Measurements from ENCODE around the gene AGTR1.

The AGTR1 gene

DNA sequence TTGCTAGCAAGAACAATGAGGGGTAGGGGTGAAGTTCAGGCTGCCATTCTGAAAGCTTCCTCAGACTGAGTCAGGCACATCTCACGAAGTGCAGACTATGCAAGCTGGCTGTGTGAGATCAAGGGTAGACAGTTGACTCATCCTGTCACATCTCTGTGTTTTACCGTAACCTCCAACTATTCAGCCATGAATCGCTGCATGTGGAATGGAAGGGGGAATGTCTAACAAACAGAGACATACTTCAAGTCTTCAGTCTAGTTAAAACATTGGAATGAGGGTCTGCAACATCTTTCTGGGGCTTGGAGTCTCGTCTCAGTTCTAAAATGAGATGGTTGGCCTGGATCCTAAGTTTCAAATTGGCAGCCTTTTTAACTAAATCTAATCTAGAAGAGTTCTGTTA lies 25.9 kb downstream of the AGTR1 start:
- H4K20me1 ChIP-seq (ENCODE audit: insufficient read depth, low read length): no peaks in the 10 kb centered on the region
- H3K9ac ChIP-seq (ENCODE audit: low read length): no peak overlapping the region
- H3F3A ChIP-seq (ENCODE audit: insufficient read depth, low read length): no peaks in the 10 kb centered on the region
- H3K4me3 ChIP-seq (ENCODE audit: low read depth, low read length, poor library complexity, severe bottlenecking): no peak overlapping the region
- no peak overlapping the region for H3K4me2 ChIP-seq (ENCODE audit: low read length)
- no peaks in the 10 kb centered on the region for H3K4me1 ChIP-seq (ENCODE audit: insufficient read depth, low read length, severe bottlenecking)
- H3K9me2 ChIP-seq (ENCODE audit: low read depth, low read length): no peaks in the 10 kb centered on the region
- H3K36me3 ChIP-seq (ENCODE audit: insufficient read depth, low read length): no peaks in the 10 kb centered on the region
- no peaks in the 10 kb centered on the region for H3K27me3 ChIP-seq (ENCODE audit: insufficient read depth, low read length)
- H3K9me3 ChIP-seq (ENCODE audit: low read length): no peaks in the 10 kb centered on the region
- no peak overlapping the region for H3K27ac ChIP-seq (ENCODE audit: low read depth, low read length, poor library complexity, severe bottlenecking)
- H3K79me2 ChIP-seq (ENCODE audit: insufficient read depth, low read length): no peaks in the 10 kb centered on the region
- H2AFZ ChIP-seq (ENCODE audit: low read length): no peak overlapping the region
- TF ChIP-seq, protein P1, sequence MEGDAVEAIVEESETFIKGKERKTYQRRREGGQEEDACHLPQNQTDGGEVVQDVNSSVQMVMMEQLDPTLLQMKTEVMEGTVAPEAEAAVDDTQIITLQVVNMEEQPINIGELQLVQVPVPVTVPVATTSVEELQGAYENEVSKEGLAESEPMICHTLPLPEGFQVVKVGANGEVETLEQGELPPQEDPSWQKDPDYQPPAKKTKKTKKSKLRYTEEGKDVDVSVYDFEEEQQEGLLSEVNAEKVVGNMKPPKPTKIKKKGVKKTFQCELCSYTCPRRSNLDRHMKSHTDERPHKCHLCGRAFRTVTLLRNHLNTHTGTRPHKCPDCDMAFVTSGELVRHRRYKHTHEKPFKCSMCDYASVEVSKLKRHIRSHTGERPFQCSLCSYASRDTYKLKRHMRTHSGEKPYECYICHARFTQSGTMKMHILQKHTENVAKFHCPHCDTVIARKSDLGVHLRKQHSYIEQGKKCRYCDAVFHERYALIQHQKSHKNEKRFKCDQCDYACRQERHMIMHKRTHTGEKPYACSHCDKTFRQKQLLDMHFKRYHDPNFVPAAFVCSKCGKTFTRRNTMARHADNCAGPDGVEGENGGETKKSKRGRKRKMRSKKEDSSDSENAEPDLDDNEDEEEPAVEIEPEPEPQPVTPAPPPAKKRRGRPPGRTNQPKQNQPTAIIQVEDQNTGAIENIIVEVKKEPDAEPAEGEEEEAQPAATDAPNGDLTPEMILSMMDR (IDR thresholded peaks at IDR 0.05; ENCODE audit: low read length): no peak
- no peak for TF ChIP-seq EZH2 (IDR thresholded peaks at IDR 0.05; ENCODE audit: borderline replicate concordance, low read length)

DNA sequence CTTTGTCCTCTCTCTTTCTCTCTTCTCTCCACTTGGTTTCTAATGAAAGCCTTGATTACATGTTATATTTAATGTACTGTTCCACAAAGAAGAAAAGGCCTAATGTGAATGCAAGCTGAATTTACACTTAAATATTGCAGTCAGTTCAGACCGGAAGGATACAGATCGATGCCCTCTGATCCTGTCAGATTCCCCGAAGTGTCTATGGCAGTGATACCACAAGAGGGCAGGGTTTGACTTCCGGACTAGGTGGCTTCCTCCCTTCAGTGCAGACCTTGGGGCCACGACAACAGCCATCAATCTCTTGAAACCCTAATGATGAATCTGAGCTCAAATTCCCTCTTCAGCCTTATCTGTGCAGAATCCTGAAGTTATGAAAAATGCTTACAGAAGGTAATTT lies 29.5 kb downstream of the AGTR1 start:
- TF ChIP-seq, protein P1 (IDR thresholded peaks at IDR 0.05; ENCODE audit: low read length): peak; percentile 60; the same call in 1 of the 2 replicates
- TF ChIP-seq EZH2 (IDR thresholded peaks at IDR 0.05; ENCODE audit: borderline replicate concordance, low read length): no peak
- Histone ChIP-seq H2AFZ (ENCODE audit: low read length) (no peak overlapping the region), H3F3A (ENCODE audit: insufficient read depth, low read length) (no peaks in the 10 kb centered on the region), H3K36me3 (ENCODE audit: insufficient read depth, low read length) (no peaks in the 10 kb centered on the region), H3K4me2 (ENCODE audit: low read length) (no peak overlapping the region), H3K27ac (ENCODE audit: low read depth, low read length, poor library complexity, severe bottlenecking) (no peak overlapping the region), H4K20me1 (ENCODE audit: insufficient read depth, low read length) (no peaks in the 10 kb centered on the region), H3K4me3 (ENCODE audit: low read depth, low read length, poor library complexity, severe bottlenecking) (no peak overlapping the region), H3K9ac (ENCODE audit: low read length) (no peak overlapping the region), H3K79me2 (ENCODE audit: insufficient read depth, low read length) (no peaks in the 10 kb centered on the region), H3K9me3 (ENCODE audit: low read length) (no peaks in the 10 kb centered on the region), H3K27me3 (ENCODE audit: insufficient read depth, low read length) (no peaks in the 10 kb centered on the region), H3K4me1 (ENCODE audit: insufficient read depth, low read length, severe bottlenecking) (no peaks in the 10 kb centered on the region), H3K9me2 (ENCODE audit: low read depth, low read length) (no peaks in the 10 kb centered on the region)

DNA sequence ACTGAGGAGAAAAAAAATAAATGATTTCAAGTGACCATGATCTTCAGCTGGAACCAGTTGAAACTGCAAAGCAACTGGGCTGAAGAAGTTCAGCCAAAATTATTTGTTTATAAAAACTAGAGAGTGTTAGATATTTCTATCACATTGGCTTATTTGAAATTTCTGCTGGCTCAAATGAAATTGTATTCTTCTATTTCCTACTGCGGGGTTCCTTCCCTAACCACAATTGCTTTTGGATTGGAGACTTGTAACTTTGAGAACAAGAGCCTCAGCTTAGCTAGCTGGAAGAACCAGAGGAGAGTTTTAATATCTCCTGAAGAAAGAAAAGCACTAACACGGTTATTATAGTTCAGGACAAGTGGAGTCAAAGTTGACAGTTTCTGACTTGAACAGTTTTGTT lies 31.1 kb downstream of the AGTR1 start:
- no peak overlapping the region for H3K9ac ChIP-seq (ENCODE audit: low read length)
- no peak overlapping the region for H3K27ac ChIP-seq (ENCODE audit: low read depth, low read length, poor library complexity, severe bottlenecking)
- H2AFZ ChIP-seq (ENCODE audit: low read length): no peak overlapping the region
- TF ChIP-seq, protein P1 (IDR thresholded peaks at IDR 0.05; ENCODE audit: low read length): no peak
- H3K9me2 ChIP-seq (ENCODE audit: low read depth, low read length): no peaks in the 10 kb centered on the region
- no peaks in the 10 kb centered on the region for H4K20me1 ChIP-seq (ENCODE audit: insufficient read depth, low read length)
- no peaks in the 10 kb centered on the region for H3K4me1 ChIP-seq (ENCODE audit: insufficient read depth, low read length, severe bottlenecking)
- no peaks in the 10 kb centered on the region for H3K79me2 ChIP-seq (ENCODE audit: insufficient read depth, low read length)
- no peak overlapping the region for H3K4me2 ChIP-seq (ENCODE audit: low read length)
- H3K36me3 ChIP-seq (ENCODE audit: insufficient read depth, low read length): no peaks in the 10 kb centered on the region
- no peaks in the 10 kb centered on the region for H3K9me3 ChIP-seq (ENCODE audit: low read length)
- H3F3A ChIP-seq (ENCODE audit: insufficient read depth, low read length): no peaks in the 10 kb centered on the region
- no peak overlapping the region for H3K4me3 ChIP-seq (ENCODE audit: low read depth, low read length, poor library complexity, severe bottlenecking)
- H3K27me3 ChIP-seq (ENCODE audit: insufficient read depth, low read length): no peaks in the 10 kb centered on the region

All from OCI-LY1 (cell line).